Adrenal gland (tissue), 5 donors: Measurements from ENCODE around the gene CLIP4.

Experiments
- POLR2A ChIP-seq, 2 donors: fragments of 450-650 bp; IDR thresholded peaks; one replicate each; pipeline ENCODE4 v1.6.1; 2017; ENCODE audit warnings: antibody characterized with exemption in 2 of 2, mild to moderate bottlenecking in 2 of 2, moderate library complexity in 1 of 2
- TF ChIP-seq, protein P1 (sequence below), 6 experiments: fragments of 450-650 bp in 4 of 6; fragments of 200-600 bp in 2 of 6; sonication (generic) in 1 of 6; IDR thresholded peaks; 1 replicate in 5 of 6; 2 replicates in 1 of 6; pipeline versions ENCODE4 v1.5.1 to v1.8.0; 2016 to 2021; ENCODE audit warnings: antibody characterized with exemption in 6 of 6, mild to moderate bottlenecking in 2 of 6, moderate library complexity in 1 of 6
- donor health status: DM: no; HTN: no; CAD: no.

DNA sequence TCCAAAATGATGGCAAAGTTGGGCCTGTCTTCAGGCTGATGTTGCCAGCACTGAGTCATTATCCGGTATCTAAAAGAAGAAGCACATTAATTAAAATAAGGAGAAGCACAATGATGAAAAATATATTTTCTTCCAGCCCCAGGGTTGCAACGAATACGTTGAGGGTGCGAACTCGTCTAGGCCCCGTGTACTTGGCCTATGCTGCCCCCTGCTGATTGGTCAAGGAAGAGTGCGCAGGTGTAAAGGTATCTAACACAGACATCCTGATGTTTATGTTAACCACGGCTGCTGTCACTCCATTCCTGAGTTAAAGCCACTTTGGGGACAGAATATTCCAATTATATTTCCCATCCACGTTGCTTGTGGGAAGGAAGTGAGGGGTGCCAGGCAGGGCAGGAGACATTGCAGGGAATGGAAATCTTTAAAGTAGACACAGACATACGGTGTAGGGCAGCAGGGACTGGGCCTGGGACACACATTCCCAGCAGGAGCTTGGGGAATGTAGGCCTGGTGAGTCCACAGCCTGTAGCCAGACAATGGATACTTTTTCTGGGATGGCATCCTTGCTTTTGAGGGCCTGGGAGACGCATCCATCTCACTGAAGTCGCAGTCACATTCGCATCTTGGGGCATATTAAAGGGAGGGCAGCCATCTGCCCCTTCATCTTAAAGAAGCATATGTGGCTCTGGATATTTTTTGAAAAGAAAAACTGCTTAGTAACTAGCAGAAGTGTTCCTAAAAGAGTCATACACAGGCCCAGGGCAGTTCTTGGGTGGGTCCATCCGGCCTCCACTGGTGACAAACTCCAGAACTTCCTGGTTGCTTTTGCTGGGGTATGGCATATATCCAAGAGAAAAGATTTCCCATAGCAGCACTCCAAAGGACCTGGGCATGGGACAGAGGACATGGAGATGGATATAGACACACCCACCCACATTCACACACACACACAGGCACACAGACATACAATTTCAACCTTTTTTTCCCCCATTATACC is 81.9 kb downstream of the CLIP4 start:
- TF ChIP-seq, protein P1, sequence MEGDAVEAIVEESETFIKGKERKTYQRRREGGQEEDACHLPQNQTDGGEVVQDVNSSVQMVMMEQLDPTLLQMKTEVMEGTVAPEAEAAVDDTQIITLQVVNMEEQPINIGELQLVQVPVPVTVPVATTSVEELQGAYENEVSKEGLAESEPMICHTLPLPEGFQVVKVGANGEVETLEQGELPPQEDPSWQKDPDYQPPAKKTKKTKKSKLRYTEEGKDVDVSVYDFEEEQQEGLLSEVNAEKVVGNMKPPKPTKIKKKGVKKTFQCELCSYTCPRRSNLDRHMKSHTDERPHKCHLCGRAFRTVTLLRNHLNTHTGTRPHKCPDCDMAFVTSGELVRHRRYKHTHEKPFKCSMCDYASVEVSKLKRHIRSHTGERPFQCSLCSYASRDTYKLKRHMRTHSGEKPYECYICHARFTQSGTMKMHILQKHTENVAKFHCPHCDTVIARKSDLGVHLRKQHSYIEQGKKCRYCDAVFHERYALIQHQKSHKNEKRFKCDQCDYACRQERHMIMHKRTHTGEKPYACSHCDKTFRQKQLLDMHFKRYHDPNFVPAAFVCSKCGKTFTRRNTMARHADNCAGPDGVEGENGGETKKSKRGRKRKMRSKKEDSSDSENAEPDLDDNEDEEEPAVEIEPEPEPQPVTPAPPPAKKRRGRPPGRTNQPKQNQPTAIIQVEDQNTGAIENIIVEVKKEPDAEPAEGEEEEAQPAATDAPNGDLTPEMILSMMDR (IDR thresholded peaks at IDR 0.05), result peak; percentile 57 to 81 (median 70)
- TF ChIP-seq POLR2A (IDR thresholded peaks at IDR 0.05), result no peak
